HG03575 (cell line): ENCODE measurements around the gene UPK3BL2.
"Not testable (repeated sequence)": the region's sequence is repeated elsewhere in the genome, so short reads cannot be mapped to it uniquely, and the experiment has no call there.

Experiments
- ATAC-seq: cut with Tn5 transposase; IDR thresholded peaks from one replicate; pipeline ENCODE4 v1.9.1; 2021; ENCODE audit not compliant: unreplicated experiment, insufficient number of reproducible peaks, low FRiP score; ENCODE audit errors: extremely low read depth

Gene UPK3BL2

GRCh38 chr7:102543596-102543995, at the start of gene UPK3BL2:
Gene UPK3BL2 (minus strand): TSS chr7:102543696. CDS start chr7:102543636, 60 bp downstream.
- not testable (repeated sequence) for ATAC-seq

DNA sequence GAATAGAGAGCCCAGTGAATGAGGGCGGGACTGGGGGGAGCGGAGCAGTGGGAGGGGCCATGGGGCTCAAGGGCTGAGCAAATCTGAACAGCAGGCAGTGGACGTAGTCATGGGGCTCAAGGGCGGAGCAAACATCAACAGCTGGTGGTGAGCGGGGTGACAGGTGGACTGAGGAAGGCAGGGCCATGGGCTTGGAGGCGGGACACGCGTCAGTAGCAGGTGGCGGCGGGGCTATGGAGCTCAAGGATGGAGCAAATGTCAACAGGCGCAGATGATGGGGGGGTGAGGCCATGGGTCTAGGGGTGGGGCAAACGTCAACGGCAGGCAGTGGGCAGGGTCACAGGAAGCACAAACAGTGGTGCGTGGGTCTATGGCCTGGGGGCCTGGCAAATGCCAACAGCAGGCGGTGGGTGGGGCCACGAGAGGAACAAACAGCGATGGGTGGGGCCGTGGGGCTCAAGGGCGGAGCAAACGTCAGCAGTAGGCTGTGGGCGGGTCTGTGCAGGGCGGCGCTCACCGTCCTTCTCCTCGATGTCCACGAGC, 49.1 kb upstream of the UPK3BL2 start:
- not testable (repeated sequence) for ATAC-seq

- not testable (repeated sequence) for ATAC-seq
These were observed 46.4 kb upstream of the UPK3BL2 start for GRCh38 chr7:102589857-102590256.

DNA sequence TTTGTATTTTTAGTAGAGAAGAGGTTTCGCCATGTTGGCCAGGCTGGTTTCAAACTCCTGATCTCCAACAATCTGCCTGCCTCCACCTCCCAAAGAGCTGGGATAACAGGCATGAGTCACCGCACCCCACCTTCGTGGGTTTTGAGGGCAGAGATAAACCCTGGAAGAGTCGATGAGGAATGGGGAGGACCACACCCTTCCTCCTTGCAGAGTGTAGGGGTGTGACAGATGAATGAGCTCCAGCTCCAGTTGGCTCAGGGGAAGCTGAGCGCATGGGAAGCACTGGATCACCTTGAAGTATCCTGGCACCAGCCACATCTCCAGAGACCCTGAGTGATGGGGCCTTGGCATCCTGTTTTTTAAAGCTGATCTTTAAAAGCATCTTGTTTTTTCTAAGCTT, 40.0 kb upstream of the UPK3BL2 start:
- not testable (repeated sequence) for ATAC-seq

DNA sequence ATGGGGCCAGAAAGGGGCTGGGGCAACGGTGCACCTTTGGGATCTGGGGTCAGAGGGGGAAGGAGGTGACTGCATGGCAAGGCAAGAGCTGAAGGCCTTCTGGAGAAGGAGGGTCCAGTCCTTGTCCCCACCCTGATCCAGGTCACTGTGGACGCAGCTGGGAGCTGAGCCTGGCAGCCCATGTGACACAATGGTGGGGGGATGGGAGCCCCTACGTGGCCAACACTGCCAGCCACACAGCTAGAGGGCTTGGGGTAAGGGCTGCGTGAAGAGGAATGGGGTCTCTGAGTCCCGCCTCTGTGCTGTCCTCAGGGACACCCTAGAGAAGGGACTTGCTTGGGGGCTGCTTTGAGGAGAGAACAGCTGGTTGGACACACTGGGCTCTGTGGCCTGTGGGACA, 38.2 kb upstream of the UPK3BL2 start:
- ATAC-seq: not testable (repeated sequence)

DNA sequence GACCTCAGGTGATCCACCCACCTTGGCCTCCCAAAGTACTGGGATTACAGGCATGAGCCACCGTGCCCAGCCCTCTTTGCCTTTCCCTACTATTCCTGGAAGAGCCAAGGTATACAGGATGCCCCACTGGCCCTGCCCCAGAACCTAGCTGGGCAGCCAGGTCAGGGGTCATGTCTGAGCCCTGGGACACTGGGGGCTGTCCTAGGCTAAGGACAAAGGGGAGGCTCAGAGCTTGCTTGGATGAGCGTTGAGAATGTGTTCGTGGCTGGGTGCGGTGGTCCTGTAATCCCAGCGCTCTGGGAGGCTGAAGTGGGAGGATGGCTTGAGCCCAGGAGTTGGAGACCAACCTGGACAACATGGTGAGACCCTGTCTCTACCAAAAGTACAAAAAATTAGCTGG, 35.0 kb upstream of the UPK3BL2 start:
- not testable (repeated sequence) for ATAC-seq

GRCh38 chr7:102577315-102578240, 34.1 kb upstream of the UPK3BL2 start:
- ATAC-seq: not testable (repeated sequence)

- ATAC-seq: not testable (repeated sequence)
These were observed 32.9 kb upstream of the UPK3BL2 start for GRCh38 chr7:102576363-102576762.

DNA sequence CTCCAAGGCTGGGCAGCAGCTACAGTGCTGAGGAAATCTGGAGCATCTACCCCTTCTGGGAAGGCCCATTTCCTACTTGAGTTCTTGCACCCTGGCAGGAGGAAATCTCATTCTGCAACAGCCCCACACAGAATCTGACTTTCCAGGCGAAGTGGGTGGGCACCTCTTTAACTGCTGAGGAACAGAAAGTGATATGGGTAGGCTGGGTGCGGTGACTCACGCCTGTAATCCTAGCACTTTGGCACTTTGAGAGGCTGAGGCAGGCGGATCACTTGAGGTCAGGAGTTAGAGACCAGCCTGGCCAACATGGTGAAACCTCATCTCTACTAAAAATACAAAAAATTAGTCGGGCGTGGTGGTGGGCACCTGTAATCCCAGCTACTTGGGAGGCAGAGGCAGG, 31.1 kb upstream of the UPK3BL2 start:
- not testable (repeated sequence) for ATAC-seq

DNA sequence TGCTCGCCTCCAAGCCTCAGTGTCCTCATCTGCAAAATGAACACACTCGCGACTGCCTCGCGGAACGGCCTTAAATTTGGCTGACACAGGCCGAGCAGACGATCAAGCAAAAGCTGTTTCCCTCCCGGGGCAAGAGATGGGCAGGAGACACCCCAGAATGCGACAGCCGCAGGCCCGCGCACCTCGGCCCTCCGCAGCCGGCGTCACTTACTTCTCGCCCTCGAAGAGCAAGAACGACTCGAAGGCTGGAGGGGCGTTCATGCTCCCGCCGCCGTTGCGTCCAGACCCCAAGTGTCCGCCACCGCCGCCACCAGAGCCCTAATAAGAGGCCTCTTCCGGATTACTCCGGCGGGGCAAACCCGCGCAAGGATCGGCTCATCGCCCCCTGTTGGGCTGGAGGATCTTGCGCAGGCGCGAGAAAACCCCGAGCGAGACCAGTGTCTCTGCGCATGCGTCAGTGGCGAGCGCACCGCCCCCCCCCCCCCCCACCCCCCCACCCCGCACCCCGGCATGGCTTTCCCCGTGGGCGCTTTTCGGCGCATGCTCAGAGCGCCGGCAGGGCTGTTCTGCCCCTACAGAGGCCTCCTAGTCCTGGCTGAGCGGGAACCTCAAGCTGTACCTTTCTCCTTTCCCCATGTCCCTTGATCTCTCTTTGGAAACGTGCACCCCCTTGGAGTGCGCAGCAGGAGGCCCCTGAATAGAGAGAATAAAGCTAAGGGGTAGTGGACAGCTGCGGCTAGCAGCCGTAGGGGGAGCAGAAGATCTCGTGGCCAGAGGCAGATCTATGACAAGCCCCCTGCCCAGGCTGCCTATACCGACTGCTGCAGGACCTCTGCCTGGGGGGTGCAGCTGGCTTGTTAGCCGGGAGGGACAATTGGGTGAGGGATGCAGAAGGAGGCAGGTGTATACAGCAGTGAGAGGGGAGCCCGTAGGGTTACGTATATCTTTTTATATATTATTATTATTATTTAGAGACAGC, 29.1 kb upstream of the UPK3BL2 start, which contains the start of gene POLR2J3:
POLR2J3 (minus strand) TSS at position 323 of the 979 bp plus-strand sequence; CDS start at position 261, 62 bp downstream.
- peak; percentile 69 for ATAC-seq

DNA sequence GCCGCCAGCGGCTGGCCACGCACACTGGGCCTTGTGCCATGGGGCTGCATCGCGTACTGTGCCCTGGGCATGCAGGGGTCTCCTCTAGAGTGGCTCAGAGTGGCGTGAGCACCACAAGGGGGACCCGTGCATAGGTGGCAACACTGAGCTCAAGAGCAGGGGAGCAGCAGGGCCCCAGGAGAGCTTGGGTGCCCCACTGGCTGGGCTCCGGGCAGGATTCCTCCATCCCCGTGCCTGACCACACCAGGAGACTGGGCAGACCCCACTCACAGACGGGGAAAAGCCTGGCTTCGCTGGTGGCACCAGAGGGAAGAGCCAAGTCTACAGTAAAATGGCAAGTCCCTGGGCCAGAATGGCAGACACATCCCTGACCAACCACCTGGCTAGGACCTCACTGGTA, 25.1 kb upstream of the UPK3BL2 start:
- ATAC-seq: not testable (repeated sequence)

DNA sequence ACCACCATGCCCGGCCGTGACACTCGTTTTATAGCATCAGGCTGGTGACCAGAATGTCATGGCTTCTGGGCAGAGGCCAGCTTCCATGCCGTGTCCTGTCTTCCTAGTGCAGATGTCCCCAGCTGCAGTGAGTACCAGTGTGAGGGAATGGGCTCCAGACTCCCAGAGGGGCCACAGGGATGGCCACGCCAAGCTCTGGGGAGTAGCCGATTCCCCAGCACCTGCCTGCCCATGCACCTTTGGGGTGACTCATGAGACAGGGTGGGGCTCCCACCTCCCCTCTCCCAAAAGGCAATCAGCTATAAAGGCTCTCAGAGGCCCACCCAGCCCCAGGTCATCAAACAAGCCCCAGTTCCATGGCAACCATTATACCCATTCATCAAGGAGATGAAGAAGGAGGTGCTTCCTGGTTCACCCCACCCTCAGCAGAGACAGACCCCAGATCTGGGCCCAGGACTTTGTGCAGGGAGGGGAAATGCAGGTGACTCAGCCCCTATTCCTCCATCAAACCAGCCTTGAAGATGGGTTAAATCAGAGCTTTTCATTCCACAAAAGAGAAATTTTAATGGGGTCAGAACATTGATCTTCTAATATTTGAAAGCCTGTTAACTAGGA, 7.4 kb upstream of the UPK3BL2 start, which contains the start of gene SPDYE2:
SPDYE2 (plus strand) TSS at position 419 of the 615 bp plus-strand sequence. CDS start 2,030 bp downstream, outside the sequence.
- not testable (repeated sequence) for ATAC-seq

GRCh38 chr7:102546353-102546752, 2.9 kb upstream of the UPK3BL2 start:
- peak; percentile 36 for ATAC-seq

DNA sequence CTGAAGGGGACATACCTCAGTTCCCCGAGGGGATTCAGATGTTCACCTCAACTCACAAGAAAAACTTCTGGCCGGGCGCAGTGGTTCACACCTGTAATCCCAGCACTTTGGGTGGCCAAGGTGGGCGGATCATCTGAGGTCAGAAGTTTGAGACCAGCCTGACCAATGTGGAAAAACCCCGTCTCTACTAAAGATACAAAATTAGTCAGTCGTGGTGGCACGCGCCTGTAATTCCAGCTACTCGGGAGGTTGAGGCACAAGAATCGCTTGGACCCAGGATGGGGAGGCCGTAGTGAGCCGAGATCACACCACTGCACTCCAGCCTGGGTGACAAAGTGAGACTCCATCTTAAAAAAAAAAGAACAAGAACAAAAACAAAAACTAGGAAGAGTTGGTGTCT, 1.8 kb upstream of the UPK3BL2 start:
- not testable (repeated sequence) for ATAC-seq

DNA sequence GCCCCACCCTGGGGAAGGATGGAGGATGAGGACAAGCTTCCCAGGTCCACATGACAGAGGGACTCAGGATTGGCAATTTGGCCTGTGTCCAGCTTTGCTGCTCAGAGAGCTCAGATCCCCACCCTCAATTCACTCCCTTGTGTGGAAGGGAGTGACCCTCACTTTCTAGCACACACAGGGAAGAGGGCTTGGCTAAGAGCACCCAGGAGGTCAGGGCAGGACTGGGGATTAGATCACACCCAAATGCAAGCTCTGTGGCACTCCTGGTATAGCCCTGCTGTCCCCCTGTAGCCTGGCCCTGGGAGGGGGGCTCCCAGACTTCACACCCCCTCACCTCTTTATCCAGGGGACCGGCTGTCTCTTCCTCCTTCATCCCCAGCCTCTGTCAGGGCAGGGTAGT, 876 bp upstream of the UPK3BL2 start:
- not testable (repeated sequence) for ATAC-seq

- ATAC-seq: not testable (repeated sequence)
These were observed 725 bp downstream of the UPK3BL2 start for GRCh38 chr7:102542771-102543170.

GRCh38 chr7:102542083-102542482, 1.4 kb downstream of the UPK3BL2 start:
- not testable (repeated sequence) for ATAC-seq

DNA sequence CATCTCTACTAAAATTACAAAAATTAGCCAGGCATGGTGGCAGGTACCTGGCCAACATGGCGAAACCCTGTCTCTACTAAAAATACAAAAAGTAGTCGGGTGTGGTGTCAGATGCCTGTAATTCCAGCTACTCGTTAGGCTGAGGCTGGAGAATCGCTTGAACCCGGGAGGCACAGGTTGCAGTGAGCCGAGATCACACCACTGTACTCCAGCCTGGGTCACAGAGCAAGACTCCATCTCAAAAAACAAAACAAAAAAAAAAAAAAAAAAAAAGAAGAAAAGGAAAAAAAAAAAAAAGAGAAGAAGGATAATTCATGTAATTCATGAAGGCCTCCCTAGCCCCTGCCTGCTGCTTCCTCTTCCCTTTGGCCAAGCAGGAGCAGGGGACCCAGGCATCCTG, 2.9 kb downstream of the UPK3BL2 start:
- not testable (repeated sequence) for ATAC-seq
